K562 (cell line): ENCODE measurements around the gene GPT2. TPM values are rescaled to one million over a fixed set of nuclear protein-coding genes. Genes with fewer than 3 reads are reported as not detected.

ENCODE experiments used
- ETS2 ChIP-seq: IDR thresholded peaks from 2 replicates; pipeline ENCODE4 v1.6.1; 2016; ENCODE audit warnings: borderline replicate concordance, missing genetic modification characterization, mild to moderate bottlenecking, moderate library complexity, missing compliant biosample characterization; ENCODE audit not compliant: poor library complexity, severe bottlenecking
- HDAC3 ChIP-seq: fragments of 450-650 bp; IDR thresholded peaks from 2 replicates; pipeline ENCODE4 v1.6.1; 2018; ENCODE audit warnings: borderline replicate concordance, mild to moderate bottlenecking, moderate library complexity; ENCODE audit not compliant: partially characterized antibody
- HMG20B ChIP-seq: fragments of 250-450 bp; sonication (Bioruptor Pico); IDR thresholded peaks from 2 replicates; pipeline ENCODE4 v1.5.0; 2021; ENCODE audit warnings: mild to moderate bottlenecking
- HOXB6 ChIP-seq: fragments of 250-450 bp; sonication (Bioruptor Pico); IDR thresholded peaks from 2 replicates; pipeline ENCODE4 v1.5.1; 2022; ENCODE audit warnings: mild to moderate bottlenecking, borderline replicate concordance
- ZFP36 ChIP-seq: fragments of 150-350 bp; IDR thresholded peaks from 2 replicates; pipeline ENCODE4 v1.6.1; 2018; ENCODE audit warnings: low read length, low read depth; ENCODE audit not compliant: partially characterized antibody
- ZNF23 ChIP-seq: fragments of 250-450 bp; sonication (Bioruptor Pico); IDR thresholded peaks from 2 replicates; pipeline ENCODE4 v1.4.0; 2020; ENCODE audit warnings: mild to moderate bottlenecking
- ZNF696 ChIP-seq: fragments of 250-450 bp; sonication (Bioruptor Pico); conservative IDR thresholded peaks from 2 replicates; pipeline ENCODE4 v1.4.0; 2020; ENCODE audit warnings: mild to moderate bottlenecking, moderate library complexity
- polyA plus RNA-seq, 8 experiments: library from polyadenylated mRNA; depleted of rRNA in 4 of 8; stranded (reverse) in 5 of 8; unstranded in 3 of 8; fragments of >200 nt; fragmentation: Nextera tagmentation in 2 of 8; fragmentation: Illumina TruSeq in 1 of 8; extraction: Ambion mirVana in 2 of 8; extraction: Trizol in 1 of 8; gene quantifications; 2 replicates each; pipeline versions ENCODE4 v1.2.1 to v1.2.3, GENCODE V29; 2011 to 2014; ENCODE audit warnings: inconsistent platforms in 1 of 8, missing spikeins in 1 of 8
- total RNA-seq, 7 experiments: library from RNA; depleted of rRNA in 6 of 7; stranded (reverse); fragments of >200 nt in 6 of 7; fragmentation: Illumina TruSeq in 2 of 7; extraction: Trizol in 2 of 7; gene quantifications; 2 replicates each; pipeline versions ENCODE4 v1.2.1 to v1.2.3, GENCODE V29; 2011 to 2021; ENCODE audit warnings: low replicate concordance in 1 of 7
- TF ChIP-seq, protein P1 (sequence below): sonication (generic); formaldehyde crosslinking; IDR thresholded peaks from 2 replicates; pipeline ENCODE4 v1.8.0; 2023; ENCODE audit warnings: missing genetic modification reagents, mild to moderate bottlenecking, borderline replicate concordance
- TF ChIP-seq, protein P2 (sequence below): sonication (generic); formaldehyde crosslinking; IDR thresholded peaks from 2 replicates; pipeline ENCODE4 v1.8.1; 2022; ENCODE audit warnings: missing genetic modification reagents

Gene GPT2
- total and polyA plus RNA-seq, 9 of the 15 experiments (the other 6 are each of a cell fraction or from before 2014, with no cell fraction given): 0.79 to 14.4 (median 5.8) TPM

DNA sequence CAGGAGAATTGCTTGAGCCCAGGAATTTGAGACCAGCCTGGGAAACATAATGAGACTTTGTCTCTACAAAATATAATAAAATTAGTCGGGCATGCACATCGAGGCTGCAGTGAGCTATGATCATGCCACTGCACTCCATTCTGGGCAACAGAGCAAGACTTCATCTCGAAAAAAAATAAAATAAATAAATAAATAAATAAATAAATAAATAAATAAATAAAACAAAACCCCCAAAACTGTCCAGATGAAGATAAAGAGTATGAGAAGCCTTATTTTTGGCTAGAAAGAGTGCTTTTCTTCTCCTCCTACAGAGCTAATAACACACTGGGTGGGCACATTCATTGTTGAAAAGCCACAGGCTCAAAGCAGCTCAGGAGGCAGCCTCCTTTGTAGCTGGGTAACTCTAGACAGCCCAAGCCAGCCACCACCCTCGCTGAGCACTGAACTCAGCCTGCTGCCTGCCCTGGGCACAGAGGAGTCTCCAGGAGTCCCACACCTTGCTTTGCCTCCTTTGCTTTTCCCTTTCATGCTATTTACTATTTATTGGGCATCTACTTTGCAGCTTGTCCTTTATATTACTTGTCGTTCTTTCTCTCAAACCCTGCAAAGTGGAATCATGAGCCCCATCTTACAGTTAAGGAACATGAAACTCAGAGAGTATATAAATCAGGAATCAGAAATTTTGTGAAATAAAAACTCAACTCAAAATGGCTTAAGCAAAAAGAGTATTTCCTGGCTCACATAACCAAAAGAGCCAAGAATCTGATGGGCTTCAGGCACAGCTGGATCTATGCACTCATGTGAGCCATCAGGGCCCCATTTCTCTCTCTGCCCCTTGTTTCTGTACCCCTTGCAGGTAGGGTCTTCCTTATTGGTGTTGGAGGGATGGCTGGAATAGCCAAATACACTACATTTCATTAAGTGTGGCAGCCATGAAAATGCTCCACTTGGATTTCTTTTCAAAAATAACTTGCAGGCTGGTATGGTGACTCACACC lies 35.1 kb upstream of the GPT2 start (continued):
- TF ChIP-seq, protein P1, sequence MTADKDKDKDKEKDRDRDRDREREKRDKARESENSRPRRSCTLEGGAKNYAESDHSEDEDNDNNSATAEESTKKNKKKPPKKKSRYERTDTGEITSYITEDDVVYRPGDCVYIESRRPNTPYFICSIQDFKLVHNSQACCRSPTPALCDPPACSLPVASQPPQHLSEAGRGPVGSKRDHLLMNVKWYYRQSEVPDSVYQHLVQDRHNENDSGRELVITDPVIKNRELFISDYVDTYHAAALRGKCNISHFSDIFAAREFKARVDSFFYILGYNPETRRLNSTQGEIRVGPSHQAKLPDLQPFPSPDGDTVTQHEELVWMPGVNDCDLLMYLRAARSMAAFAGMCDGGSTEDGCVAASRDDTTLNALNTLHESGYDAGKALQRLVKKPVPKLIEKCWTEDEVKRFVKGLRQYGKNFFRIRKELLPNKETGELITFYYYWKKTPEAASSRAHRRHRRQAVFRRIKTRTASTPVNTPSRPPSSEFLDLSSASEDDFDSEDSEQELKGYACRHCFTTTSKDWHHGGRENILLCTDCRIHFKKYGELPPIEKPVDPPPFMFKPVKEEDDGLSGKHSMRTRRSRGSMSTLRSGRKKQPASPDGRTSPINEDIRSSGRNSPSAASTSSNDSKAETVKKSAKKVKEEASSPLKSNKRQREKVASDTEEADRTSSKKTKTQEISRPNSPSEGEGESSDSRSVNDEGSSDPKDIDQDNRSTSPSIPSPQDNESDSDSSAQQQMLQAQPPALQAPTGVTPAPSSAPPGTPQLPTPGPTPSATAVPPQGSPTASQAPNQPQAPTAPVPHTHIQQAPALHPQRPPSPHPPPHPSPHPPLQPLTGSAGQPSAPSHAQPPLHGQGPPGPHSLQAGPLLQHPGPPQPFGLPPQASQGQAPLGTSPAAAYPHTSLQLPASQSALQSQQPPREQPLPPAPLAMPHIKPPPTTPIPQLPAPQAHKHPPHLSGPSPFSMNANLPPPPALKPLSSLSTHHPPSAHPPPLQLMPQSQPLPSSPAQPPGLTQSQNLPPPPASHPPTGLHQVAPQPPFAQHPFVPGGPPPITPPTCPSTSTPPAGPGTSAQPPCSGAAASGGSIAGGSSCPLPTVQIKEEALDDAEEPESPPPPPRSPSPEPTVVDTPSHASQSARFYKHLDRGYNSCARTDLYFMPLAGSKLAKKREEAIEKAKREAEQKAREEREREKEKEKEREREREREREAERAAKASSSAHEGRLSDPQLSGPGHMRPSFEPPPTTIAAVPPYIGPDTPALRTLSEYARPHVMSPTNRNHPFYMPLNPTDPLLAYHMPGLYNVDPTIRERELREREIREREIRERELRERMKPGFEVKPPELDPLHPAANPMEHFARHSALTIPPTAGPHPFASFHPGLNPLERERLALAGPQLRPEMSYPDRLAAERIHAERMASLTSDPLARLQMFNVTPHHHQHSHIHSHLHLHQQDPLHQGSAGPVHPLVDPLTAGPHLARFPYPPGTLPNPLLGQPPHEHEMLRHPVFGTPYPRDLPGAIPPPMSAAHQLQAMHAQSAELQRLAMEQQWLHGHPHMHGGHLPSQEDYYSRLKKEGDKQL (CRISPR knock-in tag): no peak
- TF ChIP-seq ZFP36 (no peak), HMG20B (CRISPR knock-in tag) (no peak), HOXB6 (CRISPR knock-in tag) (no peak), ETS2 (tag) (no peak), ZNF696 (no peak), ZNF23 (CRISPR knock-in tag) (no peak), HDAC3 (no peak)
- TF ChIP-seq, protein P2, sequence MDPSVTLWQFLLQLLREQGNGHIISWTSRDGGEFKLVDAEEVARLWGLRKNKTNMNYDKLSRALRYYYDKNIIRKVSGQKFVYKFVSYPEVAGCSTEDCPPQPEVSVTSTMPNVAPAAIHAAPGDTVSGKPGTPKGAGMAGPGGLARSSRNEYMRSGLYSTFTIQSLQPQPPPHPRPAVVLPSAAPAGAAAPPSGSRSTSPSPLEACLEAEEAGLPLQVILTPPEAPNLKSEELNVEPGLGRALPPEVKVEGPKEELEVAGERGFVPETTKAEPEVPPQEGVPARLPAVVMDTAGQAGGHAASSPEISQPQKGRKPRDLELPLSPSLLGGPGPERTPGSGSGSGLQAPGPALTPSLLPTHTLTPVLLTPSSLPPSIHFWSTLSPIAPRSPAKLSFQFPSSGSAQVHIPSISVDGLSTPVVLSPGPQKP: no peak
